H4 (cell line): ENCODE results near the gene PRF1. TPM values are rescaled to one million over a fixed set of nuclear protein-coding genes. Genes with fewer than 3 reads are reported as not detected.

Experiments
- DNase-seq: peaks from one replicate; pipeline ENCODE4 v3.0.0-alpha.2; 2015; ENCODE audit warnings: low spot score
- total RNA-seq: library from RNA; depleted of rRNA; stranded (reverse); fragments of >200 nt; shearing (Covaris generic); gene quantifications from 2 replicates; pipeline ENCODE4 v1.2.3, GENCODE V29; 2014; rRNA removed

PRF1 gene
- total RNA-seq, 1 experiment from 2014 or later, result not detected

- DNase-seq, result no peak
Observed at GRCh38 chr10:70561070-70561469, 41.5 kb downstream of the PRF1 start.

- DNase-seq, result no peak
Observed at GRCh38 chr10:70560511-70560941, 42.0 kb downstream of the PRF1 start.

GRCh38 chr10:70559861-70560260 is 42.7 kb downstream of the PRF1 start:
- DNase-seq, result no peak

GRCh38 chr10:70558871-70559810 is 43.4 kb downstream of the PRF1 start:
- peak; percentile 70 for DNase-seq

- DNase-seq, result no peak
Observed at GRCh38 chr10:70558295-70558694, 44.2 kb downstream of the PRF1 start.

- no peak for DNase-seq
Observed at GRCh38 chr10:70557876-70558275, 44.7 kb downstream of the PRF1 start.

GRCh38 chr10:70557086-70557845 is 45.3 kb downstream of the PRF1 start:
- DNase-seq, result no peak

- no peak for DNase-seq
Observed at GRCh38 chr10:70555371-70555770, 47.2 kb downstream of the PRF1 start.

- no peak for DNase-seq
Observed at GRCh38 chr10:70552586-70552985, 50.0 kb downstream of the PRF1 start.

- DNase-seq, result no peak
Observed at GRCh38 chr10:70551971-70552422, 50.5 kb downstream of the PRF1 start.

GRCh38 chr10:70551466-70551865 is 51.1 kb downstream of the PRF1 start:
- DNase-seq, result no peak

GRCh38 chr10:70550459-70550858 is 52.1 kb downstream of the PRF1 start:
- DNase-seq, result no peak

GRCh38 chr10:70549962-70550458 is 52.5 kb downstream of the PRF1 start:
- DNase-seq, result peak; percentile 41

- DNase-seq, result no peak
Observed at GRCh38 chr10:70549351-70549961, 53.1 kb downstream of the PRF1 start.

Other genes starting within 250 kb of the PRF1 start
- 8.2 and 9.3 TPM in 2 replicates for gene LRRC20, start 220.1 kb downstream of the PRF1 start, total RNA-seq
- gene EIF4EBP2, start 198.6 kb downstream of the PRF1 start, total RNA-seq, result 28.7 and 38.8 TPM in 2 replicates
- gene NODAL, start 161.1 kb downstream of the PRF1 start, total RNA-seq, result not detected in 2 replicates
- gene PALD1, start 124.0 kb downstream of the PRF1 start, total RNA-seq, result 1.3 and 3.0 TPM in 2 replicates
- gene ADAMTS14, start 69.8 kb upstream of the PRF1 start, total RNA-seq, result 0.45 and 0.74 TPM in 2 replicates
- gene TBATA, start 182.6 kb upstream of the PRF1 start, total RNA-seq, result not detected in 2 replicates
- gene SGPL1, start 213.2 kb upstream of the PRF1 start, total RNA-seq, result 29.7 and 36.7 TPM in 2 replicates